ENCODE results near the gene PRRT3.

Gene PRRT3

GRCh38 chr3:9957214-9957613 lies 5.0 kb upstream of the PRRT3 start:
- DNase-seq (ENCODE audit: low read depth): no peak
- no peak for TF ChIP-seq CTCF (IDR thresholded peaks at IDR 0.05; ENCODE audit: control insufficient read depth, extremely low read depth, insufficient read depth)
- no peak overlapping the region for H3K4me3 ChIP-seq (ENCODE audit: low read depth, low read length)

GRCh38 chr3:9955611-9956352 lies 3.6 kb upstream of the PRRT3 start:
- no peak for TF ChIP-seq CTCF (IDR thresholded peaks at IDR 0.05; ENCODE audit: control insufficient read depth, extremely low read depth, insufficient read depth)
- no peak overlapping the region for H3K4me3 ChIP-seq (ENCODE audit: low read depth, low read length)
- no peak for DNase-seq (ENCODE audit: low read depth)

GRCh38 chr3:9955067-9955502 lies 2.9 kb upstream of the PRRT3 start:
- no peak for TF ChIP-seq CTCF (IDR thresholded peaks at IDR 0.05; ENCODE audit: control insufficient read depth, extremely low read depth, insufficient read depth)
- no peak overlapping the region for H3K4me3 ChIP-seq (ENCODE audit: low read depth, low read length)
- DNase-seq (ENCODE audit: low read depth): no peak

DNA sequence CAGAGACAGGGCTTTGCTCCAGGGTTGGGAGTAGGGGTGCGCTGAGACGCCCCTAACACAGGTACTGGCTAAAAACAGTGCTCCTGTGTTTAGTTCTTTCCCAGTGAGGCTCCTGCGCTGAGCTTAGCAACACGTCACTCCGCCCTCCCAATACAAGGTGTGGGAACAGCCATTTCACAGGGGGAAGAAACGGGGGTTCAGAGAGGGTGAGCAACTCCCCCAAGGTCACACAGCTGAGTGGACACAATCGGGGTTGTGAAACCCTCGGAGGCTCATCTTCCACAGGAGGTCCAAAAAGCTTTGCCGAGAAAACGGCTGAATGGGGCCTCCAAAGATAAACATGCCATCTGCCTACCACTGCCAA lies 628 bp downstream of the PRRT3 start:
- no peak for TF ChIP-seq CTCF (IDR thresholded peaks at IDR 0.05; ENCODE audit: control insufficient read depth, extremely low read depth, insufficient read depth)
- DNase-seq (ENCODE audit: low read depth): no peak
- H3K4me3 ChIP-seq (ENCODE audit: low read depth, low read length): peak overlapping the region; percentile 50

DNA sequence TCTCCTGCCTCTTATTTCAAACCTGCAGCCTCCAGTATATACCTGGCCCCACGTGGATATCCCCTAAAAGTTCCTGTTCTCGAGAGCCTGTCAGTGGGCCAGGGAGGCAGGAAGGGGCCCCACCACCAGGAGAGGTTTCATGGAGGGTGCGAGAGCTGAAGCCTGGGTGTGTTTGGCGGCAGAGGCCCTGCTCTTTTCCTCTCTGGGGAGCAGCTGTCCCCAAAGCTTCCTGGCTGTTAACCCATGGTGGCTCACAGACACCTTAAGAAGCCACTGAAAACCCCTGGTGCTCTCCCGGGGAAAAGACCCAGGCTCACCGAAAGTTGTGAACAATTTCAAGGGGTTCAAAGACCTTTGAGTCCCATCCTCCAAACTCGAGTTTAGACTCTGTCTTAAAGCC lies 1.1 kb downstream of the PRRT3 start:
- H3K4me3 ChIP-seq (ENCODE audit: low read depth, low read length): no peak overlapping the region
- no peak for TF ChIP-seq CTCF (IDR thresholded peaks at IDR 0.05; ENCODE audit: control insufficient read depth, extremely low read depth, insufficient read depth)
- no peak for DNase-seq (ENCODE audit: low read depth)

DNA sequence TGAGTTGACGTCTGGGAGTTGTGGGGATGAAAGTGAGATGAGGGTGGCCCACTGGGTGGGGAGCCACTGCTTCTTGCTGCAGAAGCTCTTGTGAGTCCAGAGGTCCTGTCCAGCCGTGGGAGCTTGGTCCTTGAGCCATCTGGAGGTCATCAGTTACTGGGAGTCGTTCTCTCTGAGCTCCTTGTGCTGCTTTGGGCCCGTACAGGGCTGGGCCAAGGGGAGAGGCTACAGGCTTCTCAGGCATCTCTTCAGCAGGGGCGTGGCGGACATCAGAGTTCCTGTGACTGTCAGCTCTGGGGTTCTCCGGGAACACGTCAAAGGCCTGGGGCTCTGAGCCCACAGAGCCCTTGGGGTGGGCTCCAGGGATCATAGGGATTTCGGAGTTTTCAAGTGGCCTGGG lies 2.6 kb downstream of the PRRT3 start:
- H3K4me3 ChIP-seq (ENCODE audit: low read depth, low read length): no peak overlapping the region
- no peak for DNase-seq (ENCODE audit: low read depth)
- TF ChIP-seq CTCF (IDR thresholded peaks at IDR 0.05; ENCODE audit: control insufficient read depth, extremely low read depth, insufficient read depth): no peak

GRCh38 chr3:9949115-9949514 lies 3.1 kb downstream of the PRRT3 start:
- DNase-seq (ENCODE audit: low read depth): no peak
- H3K4me3 ChIP-seq (ENCODE audit: low read depth, low read length): no peak overlapping the region
- no peak for TF ChIP-seq CTCF (IDR thresholded peaks at IDR 0.05; ENCODE audit: control insufficient read depth, extremely low read depth, insufficient read depth)

All from LNCaP clone FGC (cell line).